Activated gamma-delta T cell (primary cell): ENCODE measurements around the gene PLCB4.

Source experiments
- DNase-seq: peaks from one replicate; lab custom pipeline; 2025; lab: John Stamatoyannopoulos, UW

Gene PLCB4

GRCh38 chr20:9453201-9453600 is 384.3 kb downstream of the PLCB4 start:
- DNase-seq, result no peak

DNA sequence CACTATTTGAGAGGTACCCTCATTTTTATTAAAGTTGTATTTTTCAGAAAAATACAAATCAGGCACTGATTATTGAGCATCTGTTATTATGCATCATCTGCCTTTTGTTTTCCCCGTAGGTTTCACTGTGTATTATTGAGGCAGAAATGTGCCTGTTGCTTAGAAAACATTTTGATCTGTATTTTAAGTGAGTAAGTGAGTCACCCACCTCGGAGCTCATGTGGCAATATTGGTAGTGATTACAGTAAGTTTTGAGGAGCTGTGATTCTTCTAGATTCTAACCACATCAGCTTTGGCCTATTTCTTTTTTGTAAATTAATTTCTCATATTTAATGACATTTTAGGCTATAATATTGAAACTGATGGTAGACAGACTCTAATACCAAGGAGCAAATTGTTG is 385.9 kb downstream of the PLCB4 start:
- DNase-seq, result no peak

- no peak for DNase-seq
Observed at GRCh38 chr20:9457136-9457535, 388.2 kb downstream of the PLCB4 start.

DNA sequence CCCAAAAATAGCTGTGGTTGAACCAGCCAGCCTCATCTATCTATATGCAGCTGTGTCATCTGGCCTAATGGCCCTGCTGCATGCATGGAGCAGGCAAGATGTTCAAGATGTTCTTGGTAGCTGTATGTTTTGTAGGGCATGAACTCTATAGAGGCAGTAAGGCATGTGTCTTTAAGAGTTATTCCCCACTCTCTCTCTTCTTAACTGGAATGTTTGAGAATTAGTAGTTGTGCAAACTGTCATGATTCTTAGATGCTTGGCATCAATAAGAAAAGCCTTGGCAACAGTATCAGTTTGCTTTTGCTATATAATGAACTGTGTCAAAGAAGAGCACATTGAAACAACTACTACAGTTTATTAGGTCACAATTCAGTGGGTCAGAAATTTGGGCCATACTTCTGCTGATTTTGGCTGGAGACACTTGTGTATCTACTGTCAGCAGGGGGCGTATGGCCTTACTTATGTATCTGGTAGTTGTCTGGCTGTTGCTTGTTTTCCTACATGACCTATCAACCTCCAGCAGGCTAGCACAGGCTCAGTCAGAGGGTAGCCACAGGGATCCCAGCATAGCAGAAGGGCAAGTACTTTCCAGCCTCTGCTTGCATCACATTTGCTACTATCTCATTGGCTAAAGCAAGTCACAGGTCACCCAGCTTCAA is 389.4 kb downstream of the PLCB4 start:
- DNase-seq, result no peak

DNA sequence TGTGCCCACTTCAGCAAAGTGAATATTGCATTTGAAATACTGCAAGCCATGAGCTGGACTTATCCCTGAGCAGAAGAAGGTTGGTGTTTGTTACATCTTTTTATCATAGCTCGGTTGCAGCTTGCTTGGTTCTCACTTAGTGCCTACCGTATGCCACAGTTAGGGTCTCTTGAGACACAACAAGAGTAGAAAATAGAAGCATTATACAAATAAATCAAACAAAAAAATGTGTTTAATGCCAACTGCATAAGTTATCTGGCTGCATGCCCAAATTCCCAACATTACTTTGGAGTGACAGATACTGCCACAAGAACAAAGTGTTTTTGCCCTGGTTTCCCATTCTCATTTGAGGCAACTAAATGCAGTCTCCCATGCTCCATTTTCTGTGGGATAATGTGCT is 391.6 kb downstream of the PLCB4 start:
- DNase-seq, result no peak

DNA sequence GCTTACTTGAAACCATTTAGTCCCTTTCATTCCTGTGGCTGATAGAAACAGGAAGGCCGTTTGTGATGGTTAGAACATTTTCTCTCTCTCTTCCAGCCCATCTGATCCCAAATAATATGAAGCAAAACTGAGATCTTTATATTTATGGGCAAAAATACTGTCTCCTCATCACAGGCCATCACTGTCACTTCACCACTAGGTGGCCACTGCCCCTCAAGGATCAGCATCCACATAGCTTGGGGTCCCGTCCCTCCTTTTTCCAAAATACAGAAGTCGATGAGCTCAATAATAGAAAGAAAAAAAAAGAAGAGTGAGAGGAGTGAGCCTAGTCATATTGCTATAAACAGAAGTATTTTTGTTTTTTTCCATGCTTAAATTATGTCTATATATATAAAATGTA is 399.1 kb downstream of the PLCB4 start:
- DNase-seq, result no peak

- no peak for DNase-seq
Observed at GRCh38 chr20:9474835-9475415, 406.0 kb downstream of the PLCB4 start.

DNA sequence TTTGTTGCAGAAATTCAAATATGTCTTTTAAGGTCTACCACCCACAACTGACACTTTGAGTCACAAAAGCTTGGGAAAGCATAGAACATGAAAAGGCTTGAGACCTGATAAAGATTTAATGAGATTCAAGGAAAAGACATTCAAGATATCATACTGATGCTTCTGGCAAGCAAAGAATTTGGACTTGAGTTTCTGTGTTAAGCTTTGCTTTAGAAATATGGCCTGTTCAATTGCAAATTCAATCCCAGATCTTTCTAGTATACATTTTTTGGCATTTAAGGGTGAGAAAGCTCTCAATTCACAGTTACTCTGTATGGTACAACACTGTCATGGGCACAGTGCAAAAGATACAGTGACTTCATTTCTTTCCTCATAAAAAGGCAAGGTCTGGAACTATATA is 406.6 kb downstream of the PLCB4 start:
- no peak for DNase-seq

DNA sequence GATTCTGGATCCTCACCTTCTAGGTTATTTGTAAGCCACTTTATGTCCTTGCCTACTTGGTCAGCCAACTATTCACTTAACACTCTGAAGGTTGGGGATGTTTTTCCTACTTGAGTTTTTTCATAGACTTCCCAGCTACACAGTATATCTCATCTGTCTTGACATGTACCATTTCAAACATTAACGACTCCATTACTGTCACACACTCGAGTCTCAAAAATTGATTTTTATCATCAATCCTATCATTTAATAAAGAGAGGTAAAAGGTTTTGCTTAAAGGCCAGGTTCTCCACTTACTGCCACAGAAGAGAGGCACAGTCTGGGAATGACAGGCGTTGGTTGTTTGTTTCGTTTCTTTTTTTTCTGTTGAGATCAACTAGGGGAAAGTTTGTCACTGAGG is 407.3 kb downstream of the PLCB4 start:
- no peak for DNase-seq

GRCh38 chr20:9476637-9477036 is 407.8 kb downstream of the PLCB4 start:
- DNase-seq, result no peak

DNA sequence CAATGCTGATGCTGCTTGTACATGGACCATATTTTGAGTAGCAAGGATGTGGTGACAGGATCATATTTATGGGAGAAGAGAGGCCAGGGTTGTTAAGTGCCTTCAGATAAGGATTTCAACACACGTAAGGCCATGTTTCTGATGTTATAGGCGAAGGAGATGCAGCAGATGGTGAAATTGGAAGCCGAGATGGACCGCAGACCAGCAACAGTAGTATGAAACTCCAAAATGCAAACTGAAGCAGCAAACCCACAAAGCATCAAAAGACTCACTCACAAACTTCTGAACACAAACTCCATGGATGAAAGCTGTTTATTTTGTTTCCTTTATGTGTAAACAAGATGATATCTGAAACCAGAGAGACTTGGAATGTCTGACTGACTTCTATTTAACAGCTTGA is 409.9 kb downstream of the PLCB4 start:
- DNase-seq, result no peak

- DNase-seq, result no peak
Observed at GRCh38 chr20:9480066-9480465, 411.2 kb downstream of the PLCB4 start.

DNA sequence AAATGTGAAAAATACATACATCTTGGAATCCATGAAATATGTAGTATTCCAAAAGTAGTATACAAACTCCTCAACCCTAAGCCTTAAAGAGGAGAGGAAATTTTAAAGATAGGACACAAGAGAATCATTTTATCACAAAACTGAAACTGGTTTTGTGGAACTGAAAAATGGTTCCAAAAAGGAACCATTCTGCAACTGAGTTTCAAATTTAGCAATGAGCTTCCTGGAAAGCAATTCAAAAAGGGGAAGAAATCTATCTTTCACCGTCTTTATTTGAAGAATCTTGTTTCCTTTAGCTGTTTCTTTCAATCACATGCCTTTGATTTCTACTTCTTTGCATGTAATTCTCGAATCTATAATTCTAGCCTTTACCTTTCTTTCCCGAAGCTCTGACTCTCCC is 413.3 kb downstream of the PLCB4 start:
- DNase-seq, result no peak

- no peak for DNase-seq
Observed at GRCh38 chr20:9483131-9483530, 414.2 kb downstream of the PLCB4 start.

DNA sequence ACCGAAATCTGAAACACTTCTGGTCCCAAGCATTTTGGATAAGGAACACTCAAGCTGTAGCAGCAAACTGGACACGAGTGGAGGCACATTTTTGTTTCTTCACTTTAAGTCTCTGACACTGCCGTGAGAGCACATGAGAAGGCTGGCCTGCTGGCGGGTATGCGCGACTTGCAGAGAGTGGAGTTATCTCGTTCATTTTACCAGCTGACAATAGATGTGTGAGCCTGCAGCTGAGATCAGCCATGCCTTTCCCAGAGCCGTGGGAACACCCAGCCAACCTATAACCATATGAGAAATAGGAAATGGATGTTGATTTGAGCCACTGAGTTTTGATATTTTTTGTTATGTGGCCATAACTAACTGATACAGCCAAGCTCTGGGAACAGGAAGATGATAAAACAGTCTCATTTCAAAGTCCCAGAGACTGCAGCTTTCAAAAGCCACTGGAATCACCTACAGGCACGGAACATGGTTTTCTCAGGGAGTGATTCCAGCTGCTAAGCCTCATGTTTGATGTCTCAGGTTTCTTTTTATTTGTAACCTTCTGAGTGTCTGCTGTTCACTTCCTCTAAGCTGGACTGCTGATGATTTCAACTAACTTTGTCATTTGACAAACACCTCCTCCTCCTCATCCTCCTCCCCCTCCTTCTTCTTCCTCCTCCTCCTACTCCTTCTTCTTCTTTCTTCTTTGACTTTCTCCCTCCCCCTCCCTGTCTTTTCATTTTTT is 416.9 kb downstream of the PLCB4 start:
- DNase-seq, result no peak

DNA sequence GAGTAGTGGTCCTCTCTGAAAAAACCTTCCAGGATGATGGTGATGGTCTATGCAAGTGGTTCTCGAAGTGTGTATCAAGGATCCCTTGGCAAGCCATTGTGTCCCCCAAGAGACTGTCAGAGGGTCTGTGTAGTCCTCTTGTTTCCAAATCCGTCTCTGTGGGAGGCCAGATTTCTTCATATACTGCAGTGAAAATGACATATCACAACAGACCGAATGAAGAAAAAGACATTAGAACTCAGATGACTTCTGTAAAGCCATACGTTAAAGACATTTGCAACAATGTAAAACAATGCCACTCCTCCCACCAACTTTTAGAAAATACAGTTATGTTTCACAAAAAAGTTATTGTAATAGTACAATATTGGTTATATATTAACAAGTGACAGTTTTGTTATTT is 418.3 kb downstream of the PLCB4 start:
- no peak for DNase-seq

GRCh38 chr20:9488063-9488462 is 419.2 kb downstream of the PLCB4 start:
- DNase-seq, result no peak

- DNase-seq, result no peak
Observed at GRCh38 chr20:9490161-9490560, 421.3 kb downstream of the PLCB4 start.

DNA sequence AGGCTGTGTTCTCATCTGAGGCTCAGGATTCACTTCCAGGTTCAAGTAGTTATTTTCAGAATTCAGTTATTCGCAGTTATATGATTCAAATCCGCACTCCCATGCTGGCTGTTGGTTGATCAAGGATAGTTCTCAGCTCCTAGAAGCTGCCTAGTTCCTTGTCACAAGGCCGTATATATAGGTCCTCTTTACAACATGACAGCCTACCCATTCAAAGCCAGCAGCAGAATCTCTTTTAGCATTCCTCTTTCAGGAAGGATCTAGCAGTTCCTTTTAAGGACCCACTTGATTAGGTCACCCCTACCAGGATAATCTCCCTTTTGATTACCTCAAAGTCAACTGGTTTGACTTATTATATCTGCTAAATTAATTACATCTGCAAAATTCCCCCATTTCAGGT is 421.7 kb downstream of the PLCB4 start:
- no peak for DNase-seq

DNA sequence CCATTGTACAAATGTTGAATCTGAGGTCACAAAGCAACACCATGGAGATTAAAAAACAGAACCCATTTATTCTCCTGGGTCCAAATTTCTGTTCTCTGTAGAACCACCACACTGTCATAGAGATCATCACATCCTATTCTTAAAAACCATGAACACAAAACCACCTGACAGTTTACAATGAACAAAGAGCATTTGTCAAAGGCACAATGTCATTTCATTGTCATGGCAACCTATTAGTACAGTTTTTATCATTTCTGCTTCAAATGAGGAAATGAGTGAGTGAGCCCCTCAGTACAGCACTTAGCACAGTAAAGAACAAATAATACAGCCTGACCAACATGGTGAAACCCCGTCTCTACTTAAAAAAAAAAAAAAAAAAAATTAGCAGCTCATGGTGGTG is 422.4 kb downstream of the PLCB4 start:
- no peak for DNase-seq

- no peak for DNase-seq
Observed at GRCh38 chr20:9492067-9492466, 423.2 kb downstream of the PLCB4 start.

- no peak for DNase-seq
Observed at GRCh38 chr20:9493803-9494202, 424.9 kb downstream of the PLCB4 start.

GRCh38 chr20:9495701-9496100 is 426.8 kb downstream of the PLCB4 start:
- DNase-seq, result no peak

- DNase-seq, result no peak
Observed at GRCh38 chr20:9496155-9496554, 427.3 kb downstream of the PLCB4 start.
